ENCODE results near the gene RSRC1. TPM values are rescaled to one million over a fixed set of nuclear protein-coding genes. Genes with fewer than 3 reads are reported as not detected.
A peak's percentile ranks its signal among the peaks of the same experiment; 100 is the strongest.
"Not testable (repeated sequence)": the region's sequence is repeated elsewhere in the genome, so short reads cannot be mapped to it uniquely, and the experiment has no call there.

The RSRC1 gene
- total and polyA plus RNA-seq, 3 experiments from 2014 or later = 32.9 to 43.3 (median 35.4) TPM

DNA sequence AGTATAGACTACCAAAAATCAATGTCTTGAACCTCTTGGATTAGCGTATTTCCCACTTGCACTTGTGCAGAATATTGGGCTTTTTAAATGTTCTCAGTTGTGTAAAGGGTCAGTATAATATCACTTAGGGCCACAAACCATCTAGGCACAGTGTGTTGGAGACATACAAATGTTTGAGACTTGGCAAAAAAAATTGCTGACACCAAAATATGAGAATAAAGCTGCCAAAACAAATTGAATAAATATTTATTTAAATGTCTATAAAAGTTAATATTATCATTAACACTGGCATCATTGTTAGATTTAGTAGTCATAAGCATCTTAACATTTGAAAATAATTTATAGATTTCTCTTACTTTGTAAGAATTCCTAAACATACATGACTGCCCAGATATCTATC, 430.2 kb downstream of the RSRC1 start:
- ChIA-PET CTCF (interaction anchor here (1.3 to 1.7 kb wide), 3 partner anchors 10 to 262 kb away, joined by 3 to 5 read pairs (median 4); partner anchors contain the start of genes GFM1 and MFSD1), POLR2A (no interaction called here)
- H3K36me3 Mint-ChIP-seq = peaks cover 13 to 18% (median 15%) of the 10 kb centered on the region in 3 donors
- H3K4me3 Mint-ChIP-seq = no peak overlapping the region
- H3K4me3 ChIP-seq (ENCODE audit: low read length) = no peak overlapping the region
- H3K27ac Mint-ChIP-seq = no peak overlapping the region
- no peak for DNase-seq
- no peaks in the 10 kb centered on the region for H3K36me3 ChIP-seq (ENCODE audit: insufficient read depth, low read length)
- no peaks in the 10 kb centered on the region for H3K4me1 ChIP-seq (ENCODE audit: insufficient read depth, low read length)
- H3K9me3 ChIP-seq (ENCODE audit: low read length) = no peaks in the 10 kb centered on the region
- H3K9me3 Mint-ChIP-seq = no peaks in the 10 kb centered on the region
- peaks cover 0 to 3% (median 0%) of the 10 kb centered on the region in 3 donors for H3K4me1 Mint-ChIP-seq
- H3K27me3 Mint-ChIP-seq = no peaks in the 10 kb centered on the region
- H3K27me3 ChIP-seq (ENCODE audit: insufficient read depth, low read length, poor library complexity, severe bottlenecking) = no peaks in the 10 kb centered on the region
- no peak overlapping the region for H3K27ac ChIP-seq (ENCODE audit: low read depth, low read length)

DNA sequence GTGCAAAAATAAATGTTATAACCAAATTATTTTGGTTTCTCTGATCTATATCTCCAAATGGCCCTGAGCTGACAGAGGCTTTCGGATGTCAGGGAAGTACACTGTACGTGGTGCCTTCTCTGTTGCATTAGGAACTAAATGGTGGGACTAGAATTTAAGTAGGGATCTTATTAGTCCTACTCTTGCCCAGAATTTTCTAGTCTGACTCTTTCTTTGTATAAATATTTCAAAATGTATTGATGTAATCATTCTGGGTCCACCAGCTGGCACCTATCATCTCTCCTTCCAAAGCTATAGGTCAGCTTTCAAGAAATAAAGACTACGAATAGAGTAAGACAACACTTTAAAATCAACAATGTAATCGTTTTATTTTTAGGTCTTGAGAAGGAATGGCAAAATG, 438.8 kb downstream of the RSRC1 start:
- Mint-ChIP-seq H3K9me3 (peaks cover 0 to 3% (median 3%) of the 10 kb centered on the region in 5 donors), H3K27ac (no peak overlapping the region), H3K4me1 (no peaks in the 10 kb centered on the region), H3K36me3 (peaks cover 18 to 40% (median 22%) of the 10 kb centered on the region in 3 donors), H3K4me3 (no peak overlapping the region), H3K27me3 (no peaks in the 10 kb centered on the region)
- no peak overlapping the region for H3K27ac ChIP-seq (ENCODE audit: low read depth, low read length)
- no peaks in the 10 kb centered on the region for H3K36me3 ChIP-seq (ENCODE audit: insufficient read depth, low read length)
- no peaks in the 10 kb centered on the region for H3K4me1 ChIP-seq (ENCODE audit: insufficient read depth, low read length)
- no peaks in the 10 kb centered on the region for H3K27me3 ChIP-seq (ENCODE audit: insufficient read depth, low read length, poor library complexity, severe bottlenecking)
- H3K4me3 ChIP-seq (ENCODE audit: low read length) = no peak overlapping the region
- POLR2A ChIA-PET = no interaction called here
- no peak for DNase-seq
- CTCF ChIA-PET = interaction anchor here (1.3 kb wide), 1 partner anchor 9 kb away, joined by 3 read pairs; no protein-coding TSS in a partner anchor
- no peaks in the 10 kb centered on the region for H3K9me3 ChIP-seq (ENCODE audit: low read length)

- H3K27ac ChIP-seq (ENCODE audit: low read depth, low read length); H3K36me3 ChIP-seq (ENCODE audit: insufficient read depth, low read length); H3K9me3 Mint-ChIP-seq; H3K27me3 Mint-ChIP-seq; POLR2A ChIA-PET; H3K4me1 Mint-ChIP-seq; H3K9me3 ChIP-seq (ENCODE audit: low read length); CTCF ChIA-PET; H3K4me1 ChIP-seq (ENCODE audit: insufficient read depth, low read length); H3K4me3 ChIP-seq (ENCODE audit: low read length); DNase-seq; H3K27me3 ChIP-seq (ENCODE audit: insufficient read depth, low read length, poor library complexity, severe bottlenecking); H3K4me3 Mint-ChIP-seq: not testable (repeated sequence)
- Mint-ChIP-seq H3K36me3 (peaks cover 14 to 36% (median 15%) of the 10 kb centered on the region in 3 donors), H3K27ac (peak overlapping the region in 1 of 8 donors; percentile 32)
Observed at GRCh38 chr3:158549938-158550337, 440.0 kb downstream of the RSRC1 start.

DNA sequence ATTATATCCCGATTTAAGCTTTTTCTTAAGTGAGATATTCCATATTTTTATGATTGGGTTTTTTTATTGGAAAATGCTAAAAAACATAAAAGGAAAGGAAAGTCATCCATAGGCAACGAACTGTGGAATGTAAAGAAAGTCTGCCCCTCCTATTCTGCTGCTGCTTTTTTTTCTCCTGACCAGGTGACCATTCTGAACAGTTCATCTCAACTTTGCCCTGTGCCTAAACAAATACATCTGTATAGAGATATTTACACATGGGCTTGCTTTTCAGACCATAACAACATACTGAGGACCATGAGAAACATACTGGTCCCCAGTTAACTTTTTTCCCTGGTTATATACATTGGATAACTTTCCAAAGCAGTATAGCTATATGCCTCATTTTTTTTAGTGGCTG, 442.2 kb downstream of the RSRC1 start:
- no peaks in the 10 kb centered on the region for H3K27me3 ChIP-seq (ENCODE audit: insufficient read depth, low read length, poor library complexity, severe bottlenecking)

DNA sequence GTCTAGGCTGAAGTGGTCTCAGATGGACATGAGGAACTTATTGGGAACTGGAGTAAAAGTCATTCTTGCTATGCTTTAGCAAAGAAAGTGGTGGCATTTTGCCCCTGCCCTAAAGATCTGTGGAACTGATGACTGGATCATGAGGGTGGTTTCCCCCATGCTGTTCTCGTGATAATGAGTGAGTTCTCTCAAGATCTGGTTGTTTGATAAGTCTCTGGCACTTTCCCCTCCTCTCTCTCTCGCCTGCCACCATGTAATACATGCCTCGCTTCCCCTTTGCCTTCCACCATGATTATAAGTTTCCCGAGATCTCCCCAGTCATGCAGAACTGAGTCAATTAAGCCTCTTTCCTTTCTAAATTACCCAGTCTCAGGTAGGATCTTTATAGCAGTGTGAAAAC, 449.6 kb downstream of the RSRC1 start:
- no peak overlapping the region for H3K4me3 Mint-ChIP-seq
- peaks cover 0 to 7% (median 1%) of the 10 kb centered on the region in 5 donors for H3K9me3 Mint-ChIP-seq
- ChIA-PET POLR2A (no interaction called here), CTCF (no interaction called here)
- no peak for DNase-seq
- H3K36me3 Mint-ChIP-seq = peaks cover 0 to 6% (median 0%) of the 10 kb centered on the region in 3 donors
- Histone ChIP-seq H3K4me3 (ENCODE audit: low read length) (no peak overlapping the region), H3K36me3 (ENCODE audit: insufficient read depth, low read length) (no peaks in the 10 kb centered on the region), H3K27ac (ENCODE audit: low read depth, low read length) (no peak overlapping the region), H3K4me1 (ENCODE audit: insufficient read depth, low read length) (no peaks in the 10 kb centered on the region), H3K9me3 (ENCODE audit: low read length) (no peaks in the 10 kb centered on the region), H3K27me3 (ENCODE audit: insufficient read depth, low read length, poor library complexity, severe bottlenecking) (no peaks in the 10 kb centered on the region)
- H3K27ac Mint-ChIP-seq = no peak overlapping the region
- no peaks in the 10 kb centered on the region for H3K4me1 Mint-ChIP-seq
- peaks cover 10 to 48% of the 10 kb centered on the region in 2 donors for H3K27me3 Mint-ChIP-seq

More for the DNA sequence above, 442.2 kb downstream of the RSRC1 start:
- Histone ChIP-seq H3K36me3 (ENCODE audit: insufficient read depth, low read length) (no peaks in the 10 kb centered on the region), H3K27ac (ENCODE audit: low read depth, low read length) (no peak overlapping the region), H3K4me1 (ENCODE audit: insufficient read depth, low read length) (no peaks in the 10 kb centered on the region), H3K9me3 (ENCODE audit: low read length) (no peaks in the 10 kb centered on the region), H3K4me3 (ENCODE audit: low read length) (no peak overlapping the region)
- H3K4me3 Mint-ChIP-seq = no peak overlapping the region
- no peak for DNase-seq
- peaks cover 4 to 28% (median 7%) of the 10 kb centered on the region in 3 donors for H3K36me3 Mint-ChIP-seq
- peaks cover 0 to 6% (median 3%) of the 10 kb centered on the region in 5 donors for H3K9me3 Mint-ChIP-seq
- H3K4me1 Mint-ChIP-seq = no peaks in the 10 kb centered on the region
- H3K27me3 Mint-ChIP-seq = peaks cover 6 to 17% of the 10 kb centered on the region in 2 donors
- ChIA-PET POLR2A (interaction anchor here (0.7 kb wide), 1 partner anchor 1851 kb away, joined by 6 read pairs; no protein-coding TSS in a partner anchor), CTCF (no interaction called here)
- no peak overlapping the region for H3K27ac Mint-ChIP-seq

DNA sequence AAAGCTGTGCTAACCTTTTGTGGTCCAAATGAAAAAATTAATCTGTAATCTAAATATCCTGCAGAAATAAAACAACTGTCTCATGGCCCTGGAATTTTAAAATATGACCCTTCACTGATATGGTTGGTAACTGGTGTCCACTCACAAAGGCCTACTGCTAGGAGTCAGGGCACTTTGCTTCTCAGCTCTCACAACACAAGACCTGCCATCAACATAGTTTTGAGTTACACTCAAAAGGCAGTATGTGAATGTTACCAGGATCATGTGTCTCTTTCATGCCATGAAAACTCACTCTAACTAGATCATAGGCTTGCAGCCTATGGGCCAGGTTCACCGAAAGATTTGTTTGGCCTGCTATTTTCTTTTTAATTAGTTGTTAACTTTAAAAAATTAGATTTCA, 451.1 kb downstream of the RSRC1 start:
- Histone ChIP-seq H3K27me3 (ENCODE audit: insufficient read depth, low read length, poor library complexity, severe bottlenecking) (no peaks in the 10 kb centered on the region), H3K4me1 (ENCODE audit: insufficient read depth, low read length) (no peaks in the 10 kb centered on the region), H3K4me3 (ENCODE audit: low read length) (no peak overlapping the region), H3K36me3 (ENCODE audit: insufficient read depth, low read length) (no peaks in the 10 kb centered on the region), H3K27ac (ENCODE audit: low read depth, low read length) (no peak overlapping the region), H3K9me3 (ENCODE audit: low read length) (no peaks in the 10 kb centered on the region)
- peaks cover 0 to 10% (median 2%) of the 10 kb centered on the region in 5 donors for H3K9me3 Mint-ChIP-seq
- ChIA-PET POLR2A (no interaction called here), CTCF (no interaction called here)
- peaks cover 0 to 4% (median 0%) of the 10 kb centered on the region in 3 donors for H3K36me3 Mint-ChIP-seq
- DNase-seq = no peak
- no peak overlapping the region for H3K27ac Mint-ChIP-seq
- H3K4me3 Mint-ChIP-seq = no peak overlapping the region
- peaks cover 9 to 49% of the 10 kb centered on the region in 2 donors for H3K27me3 Mint-ChIP-seq
- H3K4me1 Mint-ChIP-seq = no peaks in the 10 kb centered on the region

DNA sequence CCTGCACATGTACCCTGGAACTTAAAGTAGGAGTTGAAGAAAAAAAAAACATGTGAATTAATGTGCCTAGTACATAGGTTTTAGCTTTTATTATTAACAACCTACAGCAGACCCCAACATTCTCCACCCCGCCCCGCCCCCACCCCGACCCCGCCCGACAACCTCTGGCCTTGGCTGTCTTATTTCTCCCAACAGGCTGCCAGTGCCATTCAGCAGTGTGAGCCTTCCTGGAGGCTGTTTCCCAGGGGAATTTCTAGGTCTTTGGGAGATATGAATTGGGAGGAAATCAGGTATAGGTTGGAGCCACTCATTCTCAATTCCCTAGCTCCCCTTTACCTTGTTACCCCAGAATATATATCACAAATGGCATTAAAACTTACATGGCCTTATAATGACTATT, 452.8 kb downstream of the RSRC1 start:
- Histone ChIP-seq H3K27ac (ENCODE audit: low read depth, low read length) (no peak overlapping the region), H3K4me1 (ENCODE audit: insufficient read depth, low read length) (no peaks in the 10 kb centered on the region), H3K36me3 (ENCODE audit: insufficient read depth, low read length) (no peaks in the 10 kb centered on the region), H3K9me3 (ENCODE audit: low read length) (no peaks in the 10 kb centered on the region), H3K27me3 (ENCODE audit: insufficient read depth, low read length, poor library complexity, severe bottlenecking) (no peaks in the 10 kb centered on the region), H3K4me3 (ENCODE audit: low read length) (no peak overlapping the region)
- DNase-seq = no peak
- Mint-ChIP-seq H3K4me3 (no peak overlapping the region), H3K27ac (no peak overlapping the region), H3K9me3 (peaks cover 0 to 11% (median 1%) of the 10 kb centered on the region in 5 donors), H3K36me3 (peaks cover 0 to 4% (median 0%) of the 10 kb centered on the region in 3 donors), H3K4me1 (no peaks in the 10 kb centered on the region), H3K27me3 (peaks cover 5 to 49% of the 10 kb centered on the region in 2 donors)
- ChIA-PET CTCF (no interaction called here), POLR2A (no interaction called here)

DNA sequence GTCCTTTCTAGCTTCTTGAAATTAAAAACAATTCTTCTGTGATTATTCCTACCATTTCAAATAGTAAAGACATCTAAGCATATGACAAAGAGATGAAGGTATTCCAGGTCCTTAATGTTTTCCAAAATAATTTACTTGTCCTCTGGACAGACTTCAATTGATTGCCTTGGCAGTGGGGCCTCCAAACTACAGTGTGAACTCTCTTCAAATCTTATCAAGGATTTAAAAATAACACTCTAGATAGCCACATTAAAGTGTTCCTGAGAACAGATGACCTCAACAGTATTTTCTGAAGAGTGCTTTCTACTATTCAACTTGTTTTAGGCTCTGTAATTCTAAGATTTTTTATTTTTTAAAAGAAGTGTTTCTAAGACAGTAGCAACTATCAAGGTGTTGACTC, 453.2 kb downstream of the RSRC1 start:
- H3K27ac ChIP-seq (ENCODE audit: low read depth, low read length) = no peak overlapping the region
- H3K36me3 ChIP-seq (ENCODE audit: insufficient read depth, low read length) = no peaks in the 10 kb centered on the region
- no peak for DNase-seq
- no peak overlapping the region for H3K27ac Mint-ChIP-seq
- H3K4me1 ChIP-seq (ENCODE audit: insufficient read depth, low read length) = no peaks in the 10 kb centered on the region
- no peak overlapping the region for H3K4me3 Mint-ChIP-seq
- peaks cover 0 to 11% (median 1%) of the 10 kb centered on the region in 5 donors for H3K9me3 Mint-ChIP-seq
- ChIA-PET POLR2A (no interaction called here), CTCF (no interaction called here)
- H3K4me3 ChIP-seq (ENCODE audit: low read length) = no peak overlapping the region
- H3K4me1 Mint-ChIP-seq = no peaks in the 10 kb centered on the region
- peaks cover 5 to 52% of the 10 kb centered on the region in 2 donors for H3K27me3 Mint-ChIP-seq
- no peaks in the 10 kb centered on the region for H3K9me3 ChIP-seq (ENCODE audit: low read length)
- H3K36me3 Mint-ChIP-seq = peaks cover 0 to 4% (median 0%) of the 10 kb centered on the region in 3 donors
- no peaks in the 10 kb centered on the region for H3K27me3 ChIP-seq (ENCODE audit: insufficient read depth, low read length, poor library complexity, severe bottlenecking)
